ENCODE results near the gene MPHOSPH9. TPM values are rescaled to one million over a fixed set of nuclear protein-coding genes. Genes with fewer than 3 reads are reported as not detected.

Gene MPHOSPH9
- total RNA-seq, 4 donors from 2014 or later, result 14.0 to 44.3 (median 14.3) TPM

DNA sequence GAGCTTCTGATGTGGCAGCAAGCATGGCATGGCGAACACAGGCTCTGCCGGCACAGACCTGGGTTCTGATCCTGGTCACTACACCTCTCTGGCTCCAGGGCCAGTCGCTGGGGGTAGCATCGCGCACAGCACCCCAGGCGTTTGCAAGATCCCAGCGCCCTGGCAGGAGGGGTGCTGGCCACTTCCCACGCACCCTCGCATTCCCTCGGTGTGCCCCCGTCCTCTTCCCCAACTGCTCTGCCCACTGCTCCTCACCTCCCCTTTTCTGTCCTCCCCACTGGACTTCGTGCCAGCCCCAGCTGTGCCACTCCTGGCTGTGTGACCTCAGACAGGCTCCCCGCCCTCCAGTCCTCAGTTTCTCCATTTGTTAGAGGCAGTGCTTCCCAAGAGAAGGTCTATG, 35.9 kb upstream of the MPHOSPH9 start:
- no peak for DNase-seq (ENCODE audit: low spot score in 2 of 2)
- H3K36me3 ChIP-seq, result peaks cover 26% of the 10 kb centered on the region
- peaks cover 44% of the 10 kb centered on the region for H3K4me1 ChIP-seq
- WGBS, result 70% methylated on average over 13 of the region's 13 CpGs
- H3K27ac ChIP-seq, result peak overlapping the region; percentile 64
- no peaks in the 10 kb centered on the region for H3K9me3 ChIP-seq
- TF ChIP-seq EP300 (IDR thresholded peaks at IDR 0.05), result no peak
- no peak for TF ChIP-seq POLR2A (IDR thresholded peaks at IDR 0.05)
- TF ChIP-seq POLR2AphosphoS5 (IDR thresholded peaks at IDR 0.05), result no peak
- TF ChIP-seq, protein P1, sequence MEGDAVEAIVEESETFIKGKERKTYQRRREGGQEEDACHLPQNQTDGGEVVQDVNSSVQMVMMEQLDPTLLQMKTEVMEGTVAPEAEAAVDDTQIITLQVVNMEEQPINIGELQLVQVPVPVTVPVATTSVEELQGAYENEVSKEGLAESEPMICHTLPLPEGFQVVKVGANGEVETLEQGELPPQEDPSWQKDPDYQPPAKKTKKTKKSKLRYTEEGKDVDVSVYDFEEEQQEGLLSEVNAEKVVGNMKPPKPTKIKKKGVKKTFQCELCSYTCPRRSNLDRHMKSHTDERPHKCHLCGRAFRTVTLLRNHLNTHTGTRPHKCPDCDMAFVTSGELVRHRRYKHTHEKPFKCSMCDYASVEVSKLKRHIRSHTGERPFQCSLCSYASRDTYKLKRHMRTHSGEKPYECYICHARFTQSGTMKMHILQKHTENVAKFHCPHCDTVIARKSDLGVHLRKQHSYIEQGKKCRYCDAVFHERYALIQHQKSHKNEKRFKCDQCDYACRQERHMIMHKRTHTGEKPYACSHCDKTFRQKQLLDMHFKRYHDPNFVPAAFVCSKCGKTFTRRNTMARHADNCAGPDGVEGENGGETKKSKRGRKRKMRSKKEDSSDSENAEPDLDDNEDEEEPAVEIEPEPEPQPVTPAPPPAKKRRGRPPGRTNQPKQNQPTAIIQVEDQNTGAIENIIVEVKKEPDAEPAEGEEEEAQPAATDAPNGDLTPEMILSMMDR (IDR thresholded peaks at IDR 0.05), result no peak
- H3K4me3 ChIP-seq, result peak overlapping the region; percentile 68
- no peaks in the 10 kb centered on the region for H3K27me3 ChIP-seq

DNA sequence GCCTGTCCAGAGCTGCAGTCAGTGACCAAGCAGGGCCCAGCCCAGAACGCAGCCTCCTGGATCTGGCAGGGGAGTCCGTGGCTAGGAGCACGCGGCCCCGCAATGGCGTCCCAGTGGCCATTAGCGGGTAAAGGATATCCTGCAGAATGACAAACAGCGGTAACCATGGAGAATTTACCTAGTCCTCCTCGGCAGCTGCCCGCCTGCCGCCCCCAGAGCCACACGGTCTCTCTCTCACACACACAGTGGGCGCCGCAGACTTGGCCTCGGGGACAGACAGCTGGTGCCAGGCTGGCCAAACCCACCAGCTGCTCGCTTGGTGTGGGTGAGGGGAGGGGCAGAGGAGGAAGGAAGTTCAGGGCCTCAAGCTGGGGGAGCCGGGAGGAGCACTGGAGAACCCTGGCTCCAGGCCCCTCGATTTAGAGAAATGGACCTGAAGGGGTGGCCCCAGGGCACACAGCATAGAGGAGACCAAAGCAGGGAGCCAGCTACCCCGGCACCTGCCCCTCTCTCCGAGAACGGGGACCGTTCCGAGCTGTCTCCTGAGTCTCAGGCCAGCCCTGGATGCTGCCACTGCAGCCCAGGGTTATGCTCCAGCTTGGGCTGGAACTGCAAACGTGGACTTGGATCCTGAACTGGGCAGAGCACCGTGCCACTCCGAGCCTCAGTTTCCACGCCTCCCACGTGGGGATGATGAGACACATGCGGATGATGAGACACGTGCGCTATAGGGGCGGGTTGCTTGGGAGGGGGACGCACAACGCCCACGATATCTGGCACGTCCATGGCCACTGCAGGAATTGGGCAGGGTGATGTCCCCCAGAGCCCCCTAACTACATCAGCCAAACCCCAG, 35.3 kb upstream of the MPHOSPH9 start:
- H3K4me1 ChIP-seq, result peaks cover 44% of the 10 kb centered on the region

DNA sequence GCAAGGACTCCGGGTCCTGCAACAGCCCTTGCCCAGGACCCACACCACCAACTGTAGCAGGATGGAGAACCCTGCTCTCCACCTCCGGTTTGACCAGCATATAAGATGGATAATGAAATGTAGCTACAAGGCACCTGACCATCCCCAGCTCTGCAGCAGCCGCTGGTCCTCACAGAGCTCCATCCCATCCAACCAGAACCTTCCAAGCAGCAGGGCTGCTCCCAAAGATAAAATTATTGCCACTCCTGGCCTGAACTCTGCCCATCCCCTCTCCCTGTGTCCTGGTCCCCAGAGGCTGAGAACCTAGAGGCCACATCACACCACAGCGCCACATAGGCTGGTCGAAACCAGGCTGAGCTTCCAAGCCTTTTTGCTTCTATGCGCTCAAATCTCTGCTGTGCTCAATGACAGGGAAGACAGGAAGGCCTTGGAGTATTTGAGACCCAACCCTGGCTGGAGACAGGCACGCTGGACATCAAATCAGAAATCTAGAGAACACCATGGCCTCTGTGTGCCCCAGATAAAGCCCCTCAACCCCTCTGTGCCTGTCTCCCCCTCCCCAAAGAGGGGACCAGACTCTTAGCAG, 34.5 kb upstream of the MPHOSPH9 start:
- 82% methylated on average over 5 of the region's 7 CpGs for WGBS
- peaks cover 40% of the 10 kb centered on the region for H3K4me1 ChIP-seq
- H3K4me3 ChIP-seq, result no peak overlapping the region
- no peak for TF ChIP-seq POLR2A (IDR thresholded peaks at IDR 0.05)
- TF ChIP-seq, protein P1 (IDR thresholded peaks at IDR 0.05), result no peak
- no peak for TF ChIP-seq EP300 (IDR thresholded peaks at IDR 0.05)
- no peak for TF ChIP-seq POLR2AphosphoS5 (IDR thresholded peaks at IDR 0.05)
- peaks cover 38% of the 10 kb centered on the region for H3K36me3 ChIP-seq
- H3K9me3 ChIP-seq, result no peaks in the 10 kb centered on the region
- DNase-seq (ENCODE audit: low spot score in 2 of 2), result no peak
- no peaks in the 10 kb centered on the region for H3K27me3 ChIP-seq
- H3K27ac ChIP-seq, result no peak overlapping the region

More for the DNA sequence above, 35.3 kb upstream of the MPHOSPH9 start:
- H3K9me3 ChIP-seq, result no peaks in the 10 kb centered on the region
- WGBS, result 46% methylated on average over 12 of the region's 36 CpGs
- H3K4me3 ChIP-seq, result no peak overlapping the region
- TF ChIP-seq POLR2AphosphoS5 (IDR thresholded peaks at IDR 0.05) (no peak), EP300 (IDR thresholded peaks at IDR 0.05) (no peak), POLR2A (IDR thresholded peaks at IDR 0.05) (no peak)
- TF ChIP-seq, protein P1 (IDR thresholded peaks at IDR 0.05), result no peak
- peaks cover 32% of the 10 kb centered on the region for H3K36me3 ChIP-seq
- H3K27ac ChIP-seq, result peak overlapping the region; percentile 64
- DNase-seq (ENCODE audit: low spot score in 2 of 2), result peak in 1 of 2 donors; percentile 82
- H3K27me3 ChIP-seq, result no peaks in the 10 kb centered on the region

DNA sequence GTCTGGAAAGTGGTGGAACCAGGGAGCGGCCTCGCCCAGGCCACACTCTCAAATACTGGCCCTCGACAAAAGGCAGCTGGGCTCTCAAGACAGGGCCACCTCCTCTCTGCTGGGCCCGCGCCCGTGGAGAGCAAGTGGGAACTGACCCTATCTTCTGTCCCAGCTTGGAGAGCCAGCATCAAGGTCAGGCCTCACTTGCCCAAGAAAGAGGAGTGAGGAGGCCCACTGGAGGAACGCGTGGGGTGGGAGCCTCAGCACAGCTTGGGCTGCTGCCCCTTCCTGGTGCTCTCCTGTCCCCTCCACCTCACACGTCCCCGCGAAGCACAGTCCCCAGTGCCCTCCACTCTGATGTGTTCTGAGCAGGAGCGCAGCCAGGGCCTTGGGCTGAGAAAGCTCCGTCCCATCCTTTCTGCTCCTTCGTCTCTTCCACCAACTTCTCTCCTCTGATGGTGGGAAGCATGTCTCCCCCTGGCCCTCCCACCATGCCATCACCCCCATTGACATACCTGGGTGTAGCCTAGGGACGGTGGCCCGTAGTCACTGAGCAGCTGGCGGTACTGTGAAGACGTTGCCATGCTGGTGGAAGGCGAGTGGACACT, 33.8 kb upstream of the MPHOSPH9 start:
- Histone ChIP-seq H3K36me3 (peaks cover 45% of the 10 kb centered on the region), H3K27me3 (no peaks in the 10 kb centered on the region), H3K4me1 (peaks cover 35% of the 10 kb centered on the region), H3K27ac (no peak overlapping the region), H3K9me3 (no peaks in the 10 kb centered on the region), H3K4me3 (no peak overlapping the region)
- WGBS, result 86% methylated on average over 18 of the region's 19 CpGs
- no peak for DNase-seq (ENCODE audit: low spot score in 2 of 2)
- TF ChIP-seq POLR2AphosphoS5 (IDR thresholded peaks at IDR 0.05) (no peak), EP300 (IDR thresholded peaks at IDR 0.05) (no peak), POLR2A (IDR thresholded peaks at IDR 0.05) (no peak)
- TF ChIP-seq, protein P1 (IDR thresholded peaks at IDR 0.05), result no peak

Data from suprapubic skin (tissue), 4 donors.